Measurements from ENCODE around the gene GOLGA6L7.
"Not testable (repeated sequence)": the region's sequence is repeated elsewhere in the genome, so short reads cannot be mapped to it uniquely, and the experiment has no call there.

Gene GOLGA6L7

GRCh38 chr15:28848521-28848920, at the start of gene GOLGA6L7:
Gene GOLGA6L7 (minus strand): TSS chr15:28848644. CDS start chr15:28848549, 95 bp downstream.
- H3K4me3 ChIP-seq (ENCODE audit: low read depth, low read length); DNase-seq (ENCODE audit: low read depth): not testable (repeated sequence)

GRCh38 chr15:28897861-28898585, 49.6 kb upstream of the GOLGA6L7 start:
- H3K4me3 ChIP-seq (ENCODE audit: low read depth, low read length): no peak overlapping the region
- no peak for DNase-seq (ENCODE audit: low read depth)
- no peak for TF ChIP-seq CTCF (conservative IDR thresholded peaks at IDR 0.05; ENCODE audit: low read depth, low read length)

- DNase-seq (ENCODE audit: low read depth): peak; percentile 95
- TF ChIP-seq CTCF (conservative IDR thresholded peaks at IDR 0.05; ENCODE audit: low read depth, low read length): no peak
Measured at GRCh38 chr15:28896951-28897350, 48.5 kb upstream of the GOLGA6L7 start.

GRCh38 chr15:28895566-28895965, 47.1 kb upstream of the GOLGA6L7 start:
- no peak for DNase-seq (ENCODE audit: low read depth)
- H3K4me3 ChIP-seq (ENCODE audit: low read depth, low read length): no peak overlapping the region
- TF ChIP-seq CTCF (conservative IDR thresholded peaks at IDR 0.05; ENCODE audit: low read depth, low read length): no peak

More at GRCh38 chr15:28896951-28897350, 48.5 kb upstream of the GOLGA6L7 start:
- H3K4me3 ChIP-seq (ENCODE audit: low read depth, low read length): no peak overlapping the region

GRCh38 chr15:28895146-28895545, 46.7 kb upstream of the GOLGA6L7 start:
- no peak for TF ChIP-seq CTCF (conservative IDR thresholded peaks at IDR 0.05; ENCODE audit: low read depth, low read length)
- H3K4me3 ChIP-seq (ENCODE audit: low read depth, low read length): no peak overlapping the region
- DNase-seq (ENCODE audit: low read depth): no peak

- DNase-seq (ENCODE audit: low read depth): no peak
- no peak for TF ChIP-seq CTCF (conservative IDR thresholded peaks at IDR 0.05; ENCODE audit: low read depth, low read length)
- H3K4me3 ChIP-seq (ENCODE audit: low read depth, low read length): no peak overlapping the region
Measured at GRCh38 chr15:28894631-28895030, 46.2 kb upstream of the GOLGA6L7 start.

GRCh38 chr15:28892789-28893610, 44.6 kb upstream of the GOLGA6L7 start:
- H3K4me3 ChIP-seq (ENCODE audit: low read depth, low read length): no peak overlapping the region
- no peak for TF ChIP-seq CTCF (conservative IDR thresholded peaks at IDR 0.05; ENCODE audit: low read depth, low read length)
- DNase-seq (ENCODE audit: low read depth): peak; percentile 35
